RPMI7951 (cell line): ENCODE results near the gene TGIF2LX. TPM values are rescaled to one million over a fixed set of nuclear protein-coding genes. Genes with fewer than 3 reads are reported as not detected.
"Not testable (repeated sequence)": the region's sequence is repeated elsewhere in the genome, so short reads cannot be mapped to it uniquely, and the experiment has no call there.

Source experiments
- DNase-seq: peaks from one replicate; pipeline ENCODE4 v3.0.0-alpha.2; 2012; ENCODE audit warnings: low read depth
- total RNA-seq: library from RNA; depleted of rRNA; stranded (reverse); fragments of >200 nt; shearing (Covaris generic); gene quantifications from 2 replicates; pipeline ENCODE4 v1.2.3, GENCODE V29; 2014; rRNA removed

TGIF2LX gene
- not detected in 2 replicates for total RNA-seq

DNA sequence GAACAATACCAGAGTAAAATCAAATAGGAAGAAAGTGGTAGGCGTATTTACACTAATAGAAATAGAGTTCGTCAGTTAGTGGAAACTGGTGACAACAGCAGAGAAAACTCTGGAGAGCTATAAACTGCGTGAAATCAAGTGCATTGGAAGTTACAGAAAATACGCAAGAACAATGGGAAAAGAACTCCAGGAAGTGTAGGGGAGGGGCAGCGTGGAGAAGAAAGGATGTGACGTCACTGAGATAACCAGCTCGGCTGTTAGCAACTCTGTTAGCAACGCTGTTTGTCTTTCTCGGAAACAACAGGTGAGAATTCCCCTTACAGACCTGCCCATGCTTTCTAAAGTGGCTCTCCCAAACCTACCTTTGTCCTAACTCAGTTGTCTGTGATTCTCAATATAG lies at the start of gene TGIF2LX:
Gene TGIF2LX, plus strand, starts transcription at position 244 of the 400 bp plus-strand sequence. CDS start 178 bp downstream, outside the sequence.
- DNase-seq: not testable (repeated sequence)

DNA sequence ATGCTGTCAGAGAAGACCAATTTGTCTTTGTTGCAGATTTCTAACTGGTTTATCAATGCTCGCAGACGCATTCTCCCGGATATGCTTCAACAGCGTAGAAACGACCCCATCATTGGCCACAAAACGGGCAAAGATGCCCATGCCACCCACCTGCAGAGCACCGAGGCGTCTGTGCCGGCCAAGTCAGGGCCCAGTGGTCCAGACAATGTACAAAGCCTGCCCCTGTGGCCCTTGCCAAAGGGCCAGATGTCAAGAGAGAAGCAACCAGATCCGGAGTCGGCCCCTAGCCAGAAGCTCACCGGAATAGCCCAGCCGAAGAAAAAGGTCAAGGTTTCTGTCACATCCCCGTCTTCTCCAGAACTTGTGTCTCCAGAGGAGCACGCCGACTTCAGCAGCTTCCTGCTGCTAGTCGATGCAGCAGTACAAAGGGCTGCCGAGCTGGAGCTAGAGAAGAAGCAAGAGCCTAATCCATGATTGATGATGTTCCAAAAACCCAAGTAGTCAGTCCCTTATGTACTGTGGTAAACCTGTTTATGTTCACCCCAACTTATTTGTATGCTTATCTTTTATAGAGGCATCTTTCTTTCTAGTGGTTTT lies 728 bp downstream of the TGIF2LX start:
- not testable (repeated sequence) for DNase-seq

DNA sequence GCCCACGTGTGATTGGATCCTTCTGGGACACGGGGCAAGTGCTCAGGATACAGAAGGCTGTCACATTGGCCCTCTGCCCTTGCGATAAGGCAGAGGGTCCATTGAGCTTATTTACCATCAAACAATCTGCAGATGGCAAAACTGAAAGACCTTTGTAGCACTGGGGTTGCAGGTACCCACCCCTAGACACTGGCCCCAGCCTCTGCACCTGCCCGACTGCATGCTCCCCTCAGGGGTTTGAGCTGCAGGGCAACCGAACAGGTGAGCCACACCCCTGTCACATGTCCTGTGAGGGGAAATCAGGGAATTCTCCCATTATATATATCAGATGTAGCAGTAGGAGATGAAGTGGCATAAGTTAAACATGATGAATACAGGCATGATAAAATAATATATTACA lies 21.4 kb downstream of the TGIF2LX start:
- DNase-seq: not testable (repeated sequence)

DNA sequence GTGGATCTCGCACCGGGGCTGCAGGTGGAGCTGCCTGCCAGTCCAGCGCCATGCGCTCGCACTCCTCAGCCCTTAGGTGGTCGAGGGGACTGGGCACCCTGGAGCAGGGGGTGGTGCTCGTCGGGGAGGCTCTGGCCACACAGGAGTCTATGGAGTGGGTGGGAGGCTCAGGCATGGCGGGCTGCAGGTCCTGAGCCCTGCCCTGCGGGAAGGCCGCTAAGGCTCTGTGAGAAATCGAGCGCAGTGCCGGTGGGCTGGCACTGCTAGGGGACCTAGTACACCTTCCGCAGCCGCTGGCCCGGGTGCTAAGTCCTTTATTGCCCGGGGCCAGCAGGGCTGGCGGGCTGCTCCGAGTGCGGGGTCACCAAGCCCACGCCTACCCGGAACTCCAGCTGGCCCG lies 43.9 kb downstream of the TGIF2LX start:
- not testable (repeated sequence) for DNase-seq
